Esophagus muscularis mucosa (tissue), 4 donors: ENCODE results near the gene ERI3. TPM values are rescaled to one million over a fixed set of nuclear protein-coding genes. Genes with fewer than 3 reads are reported as not detected.

Experiments used
- DNase-seq: peaks from one replicate; pipeline ENCODE4 v3.0.0-alpha.2; 2017; ENCODE audit errors: extremely low spot score
- H3K27ac ChIP-seq, 4 donors: fragments of 200-600 bp; sonication (generic); replicated peaks in 1 of 4; 1 replicate in 3 of 4; 2 replicates in 1 of 4; pipeline ENCODE4 v1.5.1; 2016 to 2019; ENCODE audit warnings: mild to moderate bottlenecking in 1 of 4
- H3K27me3 ChIP-seq, 4 donors: fragments of 200-600 bp; sonication (generic); one replicate each; pipeline versions ENCODE4 v1.5.1 to v1.6.0; 2016 to 2019
- H3K36me3 ChIP-seq, 4 donors: fragments of 200-600 bp; sonication (generic); one replicate each; pipeline ENCODE4 v1.5.1; 2016 to 2019
- H3K4me1 ChIP-seq, 4 donors: fragments of 200-600 bp; sonication (generic); one replicate each; pipeline ENCODE4 v1.5.1; 2016 to 2019
- H3K4me3 ChIP-seq, 4 donors: fragments of 200-600 bp; sonication (generic); 1 replicate in 2 of 4; 2 replicates in 2 of 4; pipeline ENCODE4 v1.5.1; 2016 to 2019; ENCODE audit warnings: mild to moderate bottlenecking in 4 of 4, moderate library complexity in 1 of 4
- H3K9me3 ChIP-seq, 4 donors: fragments of 200-600 bp; sonication (generic); 1 replicate in 3 of 4; 2 replicates in 1 of 4; pipeline ENCODE4 v1.5.1; 2016 to 2019
- EP300 ChIP-seq: sonication (generic); formaldehyde crosslinking; IDR thresholded peaks from one replicate; pipeline ENCODE4 v1.6.1; 2017; ENCODE audit warnings: antibody characterized with exemption
- POLR2A ChIP-seq: fragments of 450-650 bp; IDR thresholded peaks from one replicate; pipeline ENCODE4 v1.6.1; 2017; ENCODE audit warnings: antibody characterized with exemption, moderate library complexity, mild to moderate bottlenecking, low read depth
- POLR2AphosphoS5 ChIP-seq, 2 donors: sonication (generic); formaldehyde crosslinking; IDR thresholded peaks; one replicate each; pipeline ENCODE4 v1.6.1; 2017; ENCODE audit warnings: antibody characterized with exemption in 2 of 2
- WGBS: methylation state at CpG from one replicate; pipeline ENCODE4 v1.1.5; 2018; 5-methylcytosine and 5-hydroxymethylcytosine counted together
- intact Hi-C: fragments of 100-400 bp; cut with DNase I; formaldehyde crosslinking; loops from one replicate; pipeline ENCODE4 v1.15.1; 2023
- total RNA-seq, 4 donors: library from RNA; depleted of rRNA; stranded (reverse); fragments of >200 nt; gene quantifications; one replicate each; pipeline versions ENCODE4 v1.1.0 to v1.2.1, GENCODE V29; 2016
- TF ChIP-seq, protein P1 (sequence below), 3 experiments: fragments of 200-600 bp in 2 of 3; fragments of 450-650 bp in 1 of 3; sonication (generic) in 2 of 3; IDR thresholded peaks; one replicate each; pipeline ENCODE4 v1.5.1; 2017 to 2019; ENCODE audit warnings: antibody characterized with exemption in 3 of 3, mild to moderate bottlenecking in 2 of 3, moderate library complexity in 1 of 3

ERI3 gene
- total RNA-seq, 4 donors from 2014 or later: 40.4 to 56.6 (median 47.0) TPM

DNA sequence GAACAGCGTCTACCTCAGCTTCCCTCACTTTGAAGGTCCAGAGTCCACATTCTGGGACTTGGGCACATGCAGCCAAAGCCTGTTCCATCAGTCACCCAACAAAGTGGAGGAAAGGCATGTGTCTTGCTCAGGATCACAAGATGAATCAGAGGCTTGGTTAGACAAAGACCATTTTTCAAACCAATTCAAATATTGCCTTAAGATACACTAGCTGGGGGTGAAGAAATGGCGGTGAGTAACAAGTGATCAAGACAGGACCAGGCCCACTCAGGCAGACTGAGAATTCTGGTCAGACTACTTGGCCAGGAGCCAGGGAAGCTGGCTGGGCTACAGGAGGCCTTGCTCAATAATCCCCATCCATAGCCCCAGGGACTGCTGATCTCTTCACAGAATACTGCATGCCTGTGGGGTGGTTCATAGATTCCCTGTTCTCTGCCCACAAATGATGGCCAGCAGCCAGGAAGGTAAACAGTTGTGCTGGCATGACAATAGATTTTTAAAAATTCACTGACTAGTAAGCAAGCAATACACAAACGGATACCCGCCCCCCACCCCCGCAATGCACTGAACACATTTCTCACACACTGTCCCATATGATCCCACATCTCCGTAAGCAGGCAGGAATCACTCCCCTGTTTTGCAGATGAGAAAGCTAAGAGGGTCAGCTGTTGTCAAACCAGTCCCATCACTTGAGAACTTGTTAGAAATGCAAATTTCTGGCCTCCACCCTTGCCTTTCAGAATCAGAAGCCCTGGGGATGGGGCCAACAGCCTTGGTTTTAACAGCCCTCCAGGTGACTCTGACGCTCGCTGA is 27.2 kb downstream of the ERI3 start:
- Histone ChIP-seq H3K4me1 (peaks cover 20 to 23% (median 22%) of the 10 kb centered on the region in 4 donors), H3K9me3 (no peaks in the 10 kb centered on the region), H3K27ac (peak overlapping the region; percentile 16 to 62 (median 28)), H3K36me3 (peaks cover 0 to 32% (median 12%) of the 10 kb centered on the region in 4 donors), H3K27me3 (no peaks in the 10 kb centered on the region), H3K4me3 (no peak overlapping the region)
- TF ChIP-seq, protein P1, sequence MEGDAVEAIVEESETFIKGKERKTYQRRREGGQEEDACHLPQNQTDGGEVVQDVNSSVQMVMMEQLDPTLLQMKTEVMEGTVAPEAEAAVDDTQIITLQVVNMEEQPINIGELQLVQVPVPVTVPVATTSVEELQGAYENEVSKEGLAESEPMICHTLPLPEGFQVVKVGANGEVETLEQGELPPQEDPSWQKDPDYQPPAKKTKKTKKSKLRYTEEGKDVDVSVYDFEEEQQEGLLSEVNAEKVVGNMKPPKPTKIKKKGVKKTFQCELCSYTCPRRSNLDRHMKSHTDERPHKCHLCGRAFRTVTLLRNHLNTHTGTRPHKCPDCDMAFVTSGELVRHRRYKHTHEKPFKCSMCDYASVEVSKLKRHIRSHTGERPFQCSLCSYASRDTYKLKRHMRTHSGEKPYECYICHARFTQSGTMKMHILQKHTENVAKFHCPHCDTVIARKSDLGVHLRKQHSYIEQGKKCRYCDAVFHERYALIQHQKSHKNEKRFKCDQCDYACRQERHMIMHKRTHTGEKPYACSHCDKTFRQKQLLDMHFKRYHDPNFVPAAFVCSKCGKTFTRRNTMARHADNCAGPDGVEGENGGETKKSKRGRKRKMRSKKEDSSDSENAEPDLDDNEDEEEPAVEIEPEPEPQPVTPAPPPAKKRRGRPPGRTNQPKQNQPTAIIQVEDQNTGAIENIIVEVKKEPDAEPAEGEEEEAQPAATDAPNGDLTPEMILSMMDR (IDR thresholded peaks at IDR 0.05): no peak
- TF ChIP-seq POLR2AphosphoS5 (IDR thresholded peaks at IDR 0.05): peak in 1 of 2 donors; percentile 73
- TF ChIP-seq EP300: no peak
- intact Hi-C loops: no loop called here
- 71% methylated on average over 8 of the region's 8 CpGs for WGBS
- peak; percentile 95 for DNase-seq

DNA sequence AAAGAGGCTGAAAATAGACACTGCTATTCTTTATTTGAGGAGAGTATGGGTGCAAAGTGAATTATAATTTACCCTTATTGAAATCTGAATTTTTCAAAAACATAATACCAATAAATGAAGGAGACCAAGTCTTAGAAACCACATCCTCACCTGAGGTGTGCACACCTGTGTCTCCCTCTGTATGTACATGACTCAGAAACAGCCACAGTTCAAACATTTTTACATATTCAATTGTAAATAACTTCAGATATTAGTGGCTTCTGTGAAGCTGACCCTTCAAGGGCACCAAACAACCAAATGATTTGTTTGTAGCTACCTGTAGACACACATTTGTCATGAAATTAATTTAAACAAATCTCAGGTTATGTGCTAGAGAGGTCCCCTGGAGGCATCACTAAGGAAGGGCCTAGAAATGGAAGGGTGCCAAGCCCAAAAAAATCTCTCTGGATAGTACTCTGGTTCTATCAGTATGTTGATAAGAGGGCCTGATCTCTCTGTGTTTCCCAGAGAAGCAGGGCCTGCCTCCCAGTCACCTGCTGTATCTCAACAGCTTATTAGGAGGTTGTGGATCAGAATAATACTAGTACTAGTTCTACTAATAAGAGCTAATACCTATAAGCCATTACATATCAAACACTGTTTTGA is 28.1 kb downstream of the ERI3 start:
- H3K4me1 ChIP-seq: peaks cover 20 to 23% (median 22%) of the 10 kb centered on the region in 4 donors
- no peak for DNase-seq
- no peaks in the 10 kb centered on the region for H3K9me3 ChIP-seq
- peaks cover 0 to 23% (median 5%) of the 10 kb centered on the region in 4 donors for H3K36me3 ChIP-seq
- H3K27me3 ChIP-seq: no peaks in the 10 kb centered on the region
- H3K4me3 ChIP-seq: no peak overlapping the region
- TF ChIP-seq, protein P1 (IDR thresholded peaks at IDR 0.05): no peak
- intact Hi-C loops: no loop called here
- peak overlapping the region in 1 of 4 donors; percentile 62 for H3K27ac ChIP-seq

DNA sequence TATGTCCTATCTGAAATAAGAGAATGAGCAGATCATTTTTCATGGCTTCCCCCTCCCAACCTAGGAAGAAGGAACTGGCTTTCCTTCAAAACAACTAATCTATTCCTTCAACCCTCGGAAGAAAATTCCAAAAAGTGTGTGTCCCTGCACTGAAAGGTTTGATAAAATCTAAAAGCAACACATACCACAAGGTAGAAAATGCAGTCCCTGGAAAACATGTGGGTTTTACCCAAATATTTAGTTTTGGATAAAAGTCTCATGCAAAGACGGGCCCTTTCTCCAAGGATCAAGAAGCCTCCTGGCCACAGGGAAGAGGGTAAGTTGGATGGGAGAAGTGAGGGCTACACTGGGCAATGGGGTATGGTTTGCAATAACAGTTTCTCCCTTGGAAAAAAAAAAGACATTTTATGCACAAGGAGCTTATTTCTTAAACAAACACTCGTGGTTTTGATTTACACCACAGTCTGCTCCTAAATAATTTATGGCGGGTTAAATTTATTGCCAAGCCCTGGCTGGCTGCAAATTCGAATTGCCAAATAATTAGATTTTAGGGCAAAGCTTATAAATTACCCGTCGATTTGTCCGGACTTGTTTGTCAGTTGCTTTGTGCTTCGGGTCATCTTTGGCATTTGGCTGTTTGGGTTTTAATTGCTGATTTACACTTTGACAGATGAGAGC is 28.9 kb downstream of the ERI3 start:
- intact Hi-C loops: no loop called here
- no peak for DNase-seq
- Histone ChIP-seq H3K27me3 (no peaks in the 10 kb centered on the region), H3K9me3 (no peaks in the 10 kb centered on the region), H3K36me3 (peaks cover 0 to 23% (median 4%) of the 10 kb centered on the region in 4 donors), H3K4me3 (no peak overlapping the region), H3K27ac (no peak overlapping the region), H3K4me1 (peaks cover 20 to 23% (median 22%) of the 10 kb centered on the region in 4 donors)
- TF ChIP-seq POLR2AphosphoS5 (IDR thresholded peaks at IDR 0.05) (no peak), EP300 (no peak), POLR2A (no peak)
- TF ChIP-seq, protein P1 (IDR thresholded peaks at IDR 0.05): no peak
- 82% methylated on average over 9 of the region's 9 CpGs for WGBS

DNA sequence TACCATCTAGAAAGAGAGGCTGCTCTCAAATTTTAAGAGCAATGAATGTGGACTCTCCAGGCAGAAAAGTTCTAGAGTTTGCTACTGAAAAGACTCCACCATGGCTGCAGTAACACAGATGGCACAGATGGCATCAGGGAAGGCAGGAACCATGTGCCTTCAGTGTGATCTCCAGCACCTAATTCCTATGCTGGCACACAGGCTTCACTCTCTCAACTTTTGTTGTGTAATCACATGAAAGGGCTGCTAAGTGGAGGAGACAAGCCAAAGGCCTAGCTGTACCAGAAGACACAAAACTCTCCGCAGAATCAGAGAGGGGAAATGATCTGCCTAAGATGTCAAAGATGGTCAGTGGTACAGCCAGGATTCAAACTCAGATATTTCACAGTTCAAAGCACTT is 31.1 kb downstream of the ERI3 start:
- Histone ChIP-seq H3K27me3 (no peaks in the 10 kb centered on the region), H3K9me3 (no peaks in the 10 kb centered on the region), H3K4me3 (no peak overlapping the region), H3K27ac (no peak overlapping the region), H3K4me1 (peaks cover 17 to 20% (median 17%) of the 10 kb centered on the region in 4 donors), H3K36me3 (peaks cover 0 to 46% (median 18%) of the 10 kb centered on the region in 4 donors)
- WGBS: 75% methylated on average over 1 of the region's 1 CpG
- intact Hi-C loops: no loop called here
- DNase-seq: no peak
- TF ChIP-seq POLR2AphosphoS5 (IDR thresholded peaks at IDR 0.05) (no peak), EP300 (no peak), POLR2A (no peak)
- TF ChIP-seq, protein P1 (IDR thresholded peaks at IDR 0.05): no peak
